CD4-positive, alpha-beta T cell treated with Interleukin-1 beta for 1 hour (primary cell): Measurements from ENCODE around the gene HPCA.

Source experiments
- DNase-seq, 2 donors: peaks; one replicate each; pipeline ENCODE4 v3.0.0-alpha.2; 2020 to 2022

HPCA gene

GRCh38 chr1:32871364-32872191 is 14.7 kb upstream of the HPCA start:
- DNase-seq = no peak

- no peak for DNase-seq
Observed at GRCh38 chr1:32872192-32872460, 14.2 kb upstream of the HPCA start.

GRCh38 chr1:32873484-32873883 is 12.8 kb upstream of the HPCA start:
- no peak for DNase-seq

GRCh38 chr1:32874860-32875752 is 11.2 kb upstream of the HPCA start:
- no peak for DNase-seq

- DNase-seq = peak; percentile 45 to 62
Observed at GRCh38 chr1:32876341-32877210, 9.7 kb upstream of the HPCA start.

- no peak for DNase-seq
Observed at GRCh38 chr1:32877211-32878110, 8.8 kb upstream of the HPCA start.

GRCh38 chr1:32878183-32878582 is 8.1 kb upstream of the HPCA start:
- DNase-seq = no peak

GRCh38 chr1:32878637-32879041 is 7.7 kb upstream of the HPCA start:
- no peak for DNase-seq

DNA sequence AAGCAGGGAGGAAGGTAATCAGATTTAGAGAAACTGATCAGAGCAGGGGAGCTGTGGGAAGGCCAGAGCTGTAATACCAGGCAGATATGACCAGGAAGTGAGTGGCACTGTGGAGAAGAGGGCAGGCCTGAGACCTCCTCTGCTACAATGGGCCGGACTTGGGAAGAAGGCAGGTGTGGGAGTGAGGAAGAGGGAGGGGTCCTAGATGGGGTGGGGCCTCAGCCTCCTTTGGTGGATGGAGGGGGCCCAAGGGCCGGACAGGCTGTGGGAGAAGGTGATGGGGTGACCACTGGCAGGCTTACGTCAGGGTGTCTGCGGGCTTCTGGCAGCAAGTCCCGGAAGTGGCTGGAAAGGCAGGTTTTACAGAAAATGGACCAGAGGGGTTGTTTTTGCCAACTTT is 5.0 kb upstream of the HPCA start:
- no peak for DNase-seq

GRCh38 chr1:32881871-32882850 is 4.1 kb upstream of the HPCA start:
- no peak for DNase-seq

DNA sequence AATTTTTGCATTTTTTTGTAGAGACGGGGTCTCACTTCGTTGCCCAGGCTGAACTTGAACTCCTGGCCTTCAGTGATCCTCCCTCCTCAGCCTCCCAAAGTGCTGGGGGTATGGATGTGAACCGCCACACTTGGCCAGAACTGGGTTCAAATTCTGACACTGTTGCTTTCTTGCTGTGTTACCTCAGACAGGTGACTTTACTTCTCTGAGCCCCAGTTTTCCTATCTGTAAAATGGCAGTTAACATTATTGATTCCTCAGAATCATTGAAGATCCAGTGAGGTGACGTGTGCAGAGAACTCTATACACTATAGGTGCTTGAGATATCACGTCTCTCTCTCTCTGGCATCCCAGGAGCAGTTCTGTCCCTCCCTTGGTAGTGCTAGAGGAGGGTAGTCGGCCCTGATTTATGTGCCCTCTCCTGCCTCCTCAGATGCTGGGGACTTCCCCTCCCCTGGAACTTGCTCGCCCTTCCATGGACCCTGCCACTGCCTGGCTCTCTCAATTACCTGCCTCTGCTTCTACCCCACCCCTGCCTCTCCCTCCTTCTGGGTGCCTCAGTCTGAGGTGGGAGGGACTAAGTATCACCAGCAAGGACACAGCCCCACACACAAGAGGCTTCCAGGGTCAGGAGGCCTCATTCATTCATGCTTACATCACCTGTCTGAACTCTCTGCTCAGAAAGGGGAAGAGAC is 2.8 kb upstream of the HPCA start:
- DNase-seq = no peak

GRCh38 chr1:32884032-32884372 is 2.3 kb upstream of the HPCA start:
- DNase-seq = no peak

DNA sequence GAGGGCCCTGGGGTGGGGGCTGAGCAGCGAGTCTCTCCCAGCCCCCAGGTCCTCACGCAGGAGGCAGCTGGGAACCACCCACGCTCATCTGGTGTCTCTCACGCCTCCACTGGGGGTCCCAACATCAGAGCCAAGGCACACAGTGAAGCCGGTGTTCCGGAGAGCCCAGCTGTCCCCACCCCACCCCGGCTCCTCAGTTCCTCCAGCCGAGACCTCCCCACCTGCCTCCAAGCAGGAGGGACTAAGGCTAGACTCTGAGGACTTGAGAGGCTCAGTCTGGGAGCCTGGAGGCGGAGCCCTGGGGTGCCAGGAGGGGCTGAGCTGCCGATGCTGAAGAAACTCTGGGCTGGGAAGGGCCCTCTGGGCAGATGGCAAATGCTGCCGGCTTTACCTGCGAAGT is 1.6 kb upstream of the HPCA start:
- no peak for DNase-seq

GRCh38 chr1:32885676-32886003 is 651 bp upstream of the HPCA start:
- no peak for DNase-seq

- DNase-seq = no peak
Observed at GRCh38 chr1:32886828-32887414, 630 bp downstream of the HPCA start.

GRCh38 chr1:32887623-32888022 is 1.3 kb downstream of the HPCA start:
- no peak for DNase-seq

DNA sequence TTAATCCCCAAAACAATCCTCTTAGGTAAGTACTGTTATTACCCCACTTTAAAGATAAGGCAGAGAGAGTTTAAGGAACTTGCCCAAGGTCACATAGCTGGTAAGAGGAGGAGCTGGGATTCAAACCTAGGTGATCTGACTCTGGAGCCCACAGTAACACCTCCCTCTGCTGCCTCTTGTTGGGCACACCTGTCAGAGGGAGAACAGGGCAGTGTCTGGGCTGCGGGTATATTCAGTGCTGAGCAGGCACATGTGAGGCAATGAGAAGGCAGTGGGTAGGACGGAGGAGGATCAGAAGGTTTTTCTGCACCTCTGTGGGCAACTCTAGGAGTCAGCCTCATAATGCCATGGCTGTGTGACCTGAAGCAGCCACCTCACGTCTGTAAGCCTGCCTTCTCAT is 1.8 kb downstream of the HPCA start:
- no peak for DNase-seq

GRCh38 chr1:32888677-32889420 is 2.6 kb downstream of the HPCA start:
- DNase-seq = no peak

- DNase-seq = no peak
Observed at GRCh38 chr1:32889731-32890278, 3.5 kb downstream of the HPCA start.
